ENCODE measurements around the gene RAB3A.

Gene RAB3A

DNA sequence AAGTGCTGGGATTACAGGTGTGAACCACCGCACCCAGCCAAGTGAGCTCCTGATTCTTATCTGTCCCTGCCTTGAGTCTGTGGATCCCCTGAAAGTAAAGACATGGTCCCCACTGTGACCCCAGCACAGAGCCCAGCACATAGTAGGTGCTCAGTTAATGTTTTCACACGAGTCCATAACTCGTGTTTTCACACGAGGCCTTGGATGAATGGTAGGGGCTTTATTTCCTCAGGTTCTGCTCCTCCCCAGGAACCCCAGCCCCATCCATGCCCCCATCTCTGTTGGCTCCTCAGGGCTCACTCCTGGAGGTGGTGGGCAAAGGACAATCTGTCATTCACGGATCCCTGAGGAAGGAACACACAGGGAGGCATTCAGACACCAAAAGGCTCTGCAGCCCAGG, 46.0 kb upstream of the RAB3A start:
- Histone ChIP-seq H4K20me1 (ENCODE audit: insufficient read depth, low read length) (no peaks in the 10 kb centered on the region), H3K36me3 (replicated peaks; ENCODE audit: low read depth, low read length) (no peaks in the 10 kb centered on the region), H3K9me3 (ENCODE audit: insufficient read depth, low read length) (no peaks in the 10 kb centered on the region), H3K79me2 (ENCODE audit: low read length) (no peaks in the 10 kb centered on the region), H3K9ac (ENCODE audit: low read length) (no peak overlapping the region), H3K4me3 (ENCODE audit: low read length) (no peak overlapping the region), H3K27ac (ENCODE audit: low read length) (no peak overlapping the region), H3K4me2 (ENCODE audit: low read length) (no peak overlapping the region), H3K27me3 (ENCODE audit: low read depth, low read length) (peaks cover 5% of the 10 kb centered on the region; the same call in 1 of the 2 replicates), H3K4me1 (ENCODE audit: low read length) (peaks cover 21% of the 10 kb centered on the region), H2AFZ (ENCODE audit: low read depth, low read length) (no peak overlapping the region)
- TF ChIP-seq, protein P1, sequence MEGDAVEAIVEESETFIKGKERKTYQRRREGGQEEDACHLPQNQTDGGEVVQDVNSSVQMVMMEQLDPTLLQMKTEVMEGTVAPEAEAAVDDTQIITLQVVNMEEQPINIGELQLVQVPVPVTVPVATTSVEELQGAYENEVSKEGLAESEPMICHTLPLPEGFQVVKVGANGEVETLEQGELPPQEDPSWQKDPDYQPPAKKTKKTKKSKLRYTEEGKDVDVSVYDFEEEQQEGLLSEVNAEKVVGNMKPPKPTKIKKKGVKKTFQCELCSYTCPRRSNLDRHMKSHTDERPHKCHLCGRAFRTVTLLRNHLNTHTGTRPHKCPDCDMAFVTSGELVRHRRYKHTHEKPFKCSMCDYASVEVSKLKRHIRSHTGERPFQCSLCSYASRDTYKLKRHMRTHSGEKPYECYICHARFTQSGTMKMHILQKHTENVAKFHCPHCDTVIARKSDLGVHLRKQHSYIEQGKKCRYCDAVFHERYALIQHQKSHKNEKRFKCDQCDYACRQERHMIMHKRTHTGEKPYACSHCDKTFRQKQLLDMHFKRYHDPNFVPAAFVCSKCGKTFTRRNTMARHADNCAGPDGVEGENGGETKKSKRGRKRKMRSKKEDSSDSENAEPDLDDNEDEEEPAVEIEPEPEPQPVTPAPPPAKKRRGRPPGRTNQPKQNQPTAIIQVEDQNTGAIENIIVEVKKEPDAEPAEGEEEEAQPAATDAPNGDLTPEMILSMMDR (IDR thresholded peaks at IDR 0.05; ENCODE audit: low read depth, low read length): no peak
- no peak for TF ChIP-seq EZH2phosphoT487 (IDR thresholded peaks at IDR 0.05; ENCODE audit: low read depth)

DNA sequence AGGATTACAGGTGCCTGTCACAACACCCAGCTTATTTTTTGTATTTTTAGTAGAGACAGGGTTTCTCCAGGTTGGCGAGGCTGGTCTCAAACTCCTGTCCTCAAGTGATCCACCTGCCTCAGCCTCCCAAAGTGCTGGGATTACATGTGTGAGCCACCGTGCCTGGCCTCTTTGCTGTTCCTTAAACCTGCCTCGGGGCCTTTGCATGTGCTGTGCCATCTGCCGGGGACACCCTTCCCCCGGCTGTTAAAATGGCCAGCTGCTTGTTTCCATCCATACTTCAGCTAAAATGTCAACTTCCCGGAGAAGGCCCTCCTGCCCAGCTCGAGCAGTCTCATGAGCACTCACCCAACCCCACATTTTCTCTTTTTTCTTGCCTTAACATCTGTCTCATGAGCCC, 41.5 kb upstream of the RAB3A start:
- no peaks in the 10 kb centered on the region for H3K9me3 ChIP-seq (ENCODE audit: insufficient read depth, low read length)
- H3K4me3 ChIP-seq (ENCODE audit: low read length): no peak overlapping the region
- no peaks in the 10 kb centered on the region for H3K79me2 ChIP-seq (ENCODE audit: low read length)
- peaks cover 4% of the 10 kb centered on the region; the same call in 1 of the 2 replicates for H3K4me1 ChIP-seq (ENCODE audit: low read length)
- no peaks in the 10 kb centered on the region for H4K20me1 ChIP-seq (ENCODE audit: insufficient read depth, low read length)
- TF ChIP-seq, protein P1 (IDR thresholded peaks at IDR 0.05; ENCODE audit: low read depth, low read length): no peak
- no peak for TF ChIP-seq EZH2phosphoT487 (IDR thresholded peaks at IDR 0.05; ENCODE audit: low read depth)
- no peak overlapping the region for H3K27ac ChIP-seq (ENCODE audit: low read length)
- H3K4me2 ChIP-seq (ENCODE audit: low read length): no peak overlapping the region
- H3K36me3 ChIP-seq (replicated peaks; ENCODE audit: low read depth, low read length): no peaks in the 10 kb centered on the region
- no peak overlapping the region for H3K9ac ChIP-seq (ENCODE audit: low read length)
- H3K27me3 ChIP-seq (ENCODE audit: low read depth, low read length): peaks cover 5% of the 10 kb centered on the region; the same call in 1 of the 2 replicates
- no peak overlapping the region for H2AFZ ChIP-seq (ENCODE audit: low read depth, low read length)

DNA sequence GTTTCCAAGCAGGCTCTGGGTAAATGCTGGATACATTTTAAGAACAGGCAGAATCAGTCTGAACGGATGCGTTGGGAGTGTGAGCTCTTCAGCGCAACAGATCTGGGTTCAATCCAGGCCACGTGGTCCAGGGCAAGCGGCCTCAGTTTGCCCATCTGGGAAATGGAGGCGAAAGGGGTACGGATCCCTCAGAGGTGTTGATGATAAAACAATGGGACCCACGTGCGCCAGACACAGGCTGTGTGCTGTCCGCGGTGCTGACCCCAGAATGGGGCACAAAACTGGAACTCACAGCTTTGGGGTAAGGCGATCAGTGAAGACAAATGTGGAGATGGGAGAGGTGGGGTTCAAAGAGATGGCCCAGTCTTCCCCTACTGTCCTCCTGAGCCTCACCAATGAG, 35.5 kb upstream of the RAB3A start:
- H4K20me1 ChIP-seq (ENCODE audit: insufficient read depth, low read length): no peaks in the 10 kb centered on the region
- H3K27ac ChIP-seq (ENCODE audit: low read length): no peak overlapping the region
- H3K9me3 ChIP-seq (ENCODE audit: insufficient read depth, low read length): no peaks in the 10 kb centered on the region
- no peaks in the 10 kb centered on the region for H3K79me2 ChIP-seq (ENCODE audit: low read length)
- peaks cover 4% of the 10 kb centered on the region; the same call in 1 of the 2 replicates for H3K4me1 ChIP-seq (ENCODE audit: low read length)
- H2AFZ ChIP-seq (ENCODE audit: low read depth, low read length): no peak overlapping the region
- H3K4me3 ChIP-seq (ENCODE audit: low read length): no peak overlapping the region
- H3K27me3 ChIP-seq (ENCODE audit: low read depth, low read length): peaks cover 4% of the 10 kb centered on the region; the same call in 1 of the 2 replicates
- TF ChIP-seq, protein P1 (IDR thresholded peaks at IDR 0.05; ENCODE audit: low read depth, low read length): no peak
- no peak for TF ChIP-seq EZH2phosphoT487 (IDR thresholded peaks at IDR 0.05; ENCODE audit: low read depth)
- H3K4me2 ChIP-seq (ENCODE audit: low read length): no peak overlapping the region
- no peaks in the 10 kb centered on the region for H3K36me3 ChIP-seq (replicated peaks; ENCODE audit: low read depth, low read length)
- H3K9ac ChIP-seq (ENCODE audit: low read length): no peak overlapping the region

DNA sequence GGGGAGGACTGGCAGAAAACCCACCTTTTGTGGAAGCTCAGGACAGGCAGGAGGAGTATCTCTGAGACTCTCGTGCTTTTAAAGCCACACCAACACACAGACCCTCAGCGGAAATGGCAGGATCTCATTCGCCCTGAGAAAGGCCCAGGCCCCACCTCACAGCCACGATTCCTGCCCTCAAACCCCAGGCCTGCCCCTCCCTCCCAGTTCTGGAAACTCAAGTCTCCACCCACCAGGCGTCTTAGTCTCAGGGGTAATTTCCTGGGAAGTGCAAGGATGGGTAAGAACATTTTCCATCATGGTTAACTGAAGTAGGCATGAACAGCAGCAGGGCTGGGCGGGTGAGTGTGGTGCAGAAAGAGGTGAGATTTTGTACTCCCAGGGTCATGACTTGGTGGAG, 30.4 kb upstream of the RAB3A start:
- no peaks in the 10 kb centered on the region; the same call in 1 of the 2 replicates for H4K20me1 ChIP-seq (ENCODE audit: insufficient read depth, low read length)
- TF ChIP-seq, protein P1 (IDR thresholded peaks at IDR 0.05; ENCODE audit: low read depth, low read length): no peak
- no peak for TF ChIP-seq EZH2phosphoT487 (IDR thresholded peaks at IDR 0.05; ENCODE audit: low read depth)
- H3K79me2 ChIP-seq (ENCODE audit: low read length): no peaks in the 10 kb centered on the region
- H3K4me1 ChIP-seq (ENCODE audit: low read length): no peaks in the 10 kb centered on the region
- H3K27me3 ChIP-seq (ENCODE audit: low read depth, low read length): peaks cover 12% of the 10 kb centered on the region; the same call in 1 of the 2 replicates
- no peak overlapping the region for H3K4me2 ChIP-seq (ENCODE audit: low read length)
- H3K9me3 ChIP-seq (ENCODE audit: insufficient read depth, low read length): no peaks in the 10 kb centered on the region
- H3K9ac ChIP-seq (ENCODE audit: low read length): no peak overlapping the region
- H3K27ac ChIP-seq (ENCODE audit: low read length): no peak overlapping the region
- H2AFZ ChIP-seq (ENCODE audit: low read depth, low read length): no peak overlapping the region
- no peaks in the 10 kb centered on the region for H3K36me3 ChIP-seq (replicated peaks; ENCODE audit: low read depth, low read length)
- no peak overlapping the region for H3K4me3 ChIP-seq (ENCODE audit: low read length)
